ENCODE results near the gene NCKAP1. TPM values are rescaled to one million over a fixed set of nuclear protein-coding genes. Genes with fewer than 3 reads are reported as not detected.
"Not testable (repeated sequence)": the region's sequence is repeated elsewhere in the genome, so short reads cannot be mapped to it uniquely, and the experiment has no call there.

The NCKAP1 gene
- total RNA-seq, 4 donors from 2014 or later, result 45.3 to 99.7 (median 74.3) TPM

DNA sequence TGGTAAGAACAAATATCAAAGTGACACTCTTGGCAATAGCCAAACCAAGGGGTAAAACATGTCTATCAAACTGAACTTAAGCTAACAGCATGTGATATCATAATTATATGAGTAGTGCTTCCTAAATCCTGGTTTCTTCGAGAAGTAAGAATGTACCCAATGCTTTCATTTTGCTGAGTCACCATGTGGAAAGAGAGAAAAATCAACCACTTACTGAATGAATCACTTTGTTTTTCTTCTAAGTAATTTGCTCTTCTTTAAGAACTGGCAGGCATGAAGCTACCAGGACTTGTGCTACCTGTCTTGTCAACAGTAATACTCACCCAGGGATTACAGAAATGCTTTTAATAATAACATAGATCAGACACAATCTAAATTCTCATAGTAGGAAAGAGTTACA, 21.3 kb upstream of the NCKAP1 start:
- no peaks in the 10 kb centered on the region for H3K27me3 ChIP-seq
- H3K9me3 ChIP-seq, result no peaks in the 10 kb centered on the region
- in situ Hi-C loops (cut with MboI; ENCODE audit: low pct_ligation_motif_present in 1 of 4, low pct_unique_long_range_greater_than_20kb in 1 of 4, low sequenced_read_pairs in 3 of 4), result no loop called here
- no peak overlapping the region for H3K27ac ChIP-seq
- intact Hi-C loops (cut with DNase I; ENCODE audit: low total_unique reads), result no loop called here
- TF ChIP-seq POLR2AphosphoS5 (IDR thresholded peaks at IDR 0.05) (no peak), EP300 (IDR thresholded peaks at IDR 0.05; ENCODE audit: low read depth) (no peak), POLR2A (IDR thresholded peaks at IDR 0.05) (no peak)
- TF ChIP-seq, protein P1, sequence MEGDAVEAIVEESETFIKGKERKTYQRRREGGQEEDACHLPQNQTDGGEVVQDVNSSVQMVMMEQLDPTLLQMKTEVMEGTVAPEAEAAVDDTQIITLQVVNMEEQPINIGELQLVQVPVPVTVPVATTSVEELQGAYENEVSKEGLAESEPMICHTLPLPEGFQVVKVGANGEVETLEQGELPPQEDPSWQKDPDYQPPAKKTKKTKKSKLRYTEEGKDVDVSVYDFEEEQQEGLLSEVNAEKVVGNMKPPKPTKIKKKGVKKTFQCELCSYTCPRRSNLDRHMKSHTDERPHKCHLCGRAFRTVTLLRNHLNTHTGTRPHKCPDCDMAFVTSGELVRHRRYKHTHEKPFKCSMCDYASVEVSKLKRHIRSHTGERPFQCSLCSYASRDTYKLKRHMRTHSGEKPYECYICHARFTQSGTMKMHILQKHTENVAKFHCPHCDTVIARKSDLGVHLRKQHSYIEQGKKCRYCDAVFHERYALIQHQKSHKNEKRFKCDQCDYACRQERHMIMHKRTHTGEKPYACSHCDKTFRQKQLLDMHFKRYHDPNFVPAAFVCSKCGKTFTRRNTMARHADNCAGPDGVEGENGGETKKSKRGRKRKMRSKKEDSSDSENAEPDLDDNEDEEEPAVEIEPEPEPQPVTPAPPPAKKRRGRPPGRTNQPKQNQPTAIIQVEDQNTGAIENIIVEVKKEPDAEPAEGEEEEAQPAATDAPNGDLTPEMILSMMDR (IDR thresholded peaks at IDR 0.05), result no peak
- peaks cover 0 to 11% (median 1%) of the 10 kb centered on the region in 4 donors for H3K4me1 ChIP-seq
- no peak overlapping the region for H3K4me3 ChIP-seq
- 50 to 55% methylated on average over 1 of the region's 1 CpG for WGBS, 2 donors (ENCODE audit: low coverage in 1 of 2)
- DNase-seq, result no peak
- H3K36me3 ChIP-seq, result no peaks in the 10 kb centered on the region

DNA sequence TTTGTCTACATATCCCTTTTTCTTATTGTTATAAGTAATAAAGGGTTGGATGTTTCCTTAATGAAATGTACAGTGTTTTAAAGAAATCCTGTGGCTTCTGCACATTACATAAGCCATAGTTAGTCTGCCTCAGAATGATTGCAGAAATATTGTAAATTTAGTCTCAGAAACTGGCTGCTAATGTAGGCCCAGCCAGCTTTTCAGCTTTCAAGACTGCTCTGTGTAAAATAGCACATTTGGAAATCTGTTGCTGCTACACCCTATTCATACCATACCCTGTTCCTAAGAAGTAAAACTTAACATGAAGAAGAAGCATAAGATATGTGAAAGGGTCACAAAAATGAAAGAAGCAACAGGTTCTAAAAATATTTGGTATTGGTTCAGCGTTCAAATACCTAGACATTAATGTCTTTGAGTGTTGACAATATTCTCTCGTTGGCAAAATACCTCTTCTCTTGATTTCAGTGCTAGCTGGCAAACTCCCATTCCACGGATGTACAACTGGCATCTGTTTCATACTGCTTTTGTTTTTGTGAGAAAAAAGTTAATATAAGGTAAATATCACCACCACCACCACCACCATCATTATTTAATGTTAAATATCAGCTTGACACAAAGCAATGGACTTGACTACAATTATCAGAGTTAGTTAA, 19.2 kb upstream of the NCKAP1 start:
- H3K27ac ChIP-seq, result no peak overlapping the region
- TF ChIP-seq, protein P1 (IDR thresholded peaks at IDR 0.05), result no peak
- no peak for TF ChIP-seq POLR2A (IDR thresholded peaks at IDR 0.05)
- no peak for TF ChIP-seq EP300 (IDR thresholded peaks at IDR 0.05; ENCODE audit: low read depth)
- no peak for TF ChIP-seq POLR2AphosphoS5 (IDR thresholded peaks at IDR 0.05)
- no peaks in the 10 kb centered on the region for H3K36me3 ChIP-seq
- no peaks in the 10 kb centered on the region for H3K9me3 ChIP-seq
- DNase-seq, result no peak
- intact Hi-C loops (cut with DNase I; ENCODE audit: low total_unique reads) (no loop called here), in situ Hi-C loops (cut with MboI; ENCODE audit: low pct_ligation_motif_present in 1 of 4, low pct_unique_long_range_greater_than_20kb in 1 of 4, low sequenced_read_pairs in 3 of 4) (no loop called here)
- 58 to 67% methylated on average over 3 of the region's 3 CpGs for WGBS, 2 donors (ENCODE audit: low coverage in 1 of 2)
- no peak overlapping the region for H3K4me3 ChIP-seq
- no peaks in the 10 kb centered on the region for H3K27me3 ChIP-seq
- H3K4me1 ChIP-seq, result peaks cover 0 to 11% (median 1%) of the 10 kb centered on the region in 4 donors

DNA sequence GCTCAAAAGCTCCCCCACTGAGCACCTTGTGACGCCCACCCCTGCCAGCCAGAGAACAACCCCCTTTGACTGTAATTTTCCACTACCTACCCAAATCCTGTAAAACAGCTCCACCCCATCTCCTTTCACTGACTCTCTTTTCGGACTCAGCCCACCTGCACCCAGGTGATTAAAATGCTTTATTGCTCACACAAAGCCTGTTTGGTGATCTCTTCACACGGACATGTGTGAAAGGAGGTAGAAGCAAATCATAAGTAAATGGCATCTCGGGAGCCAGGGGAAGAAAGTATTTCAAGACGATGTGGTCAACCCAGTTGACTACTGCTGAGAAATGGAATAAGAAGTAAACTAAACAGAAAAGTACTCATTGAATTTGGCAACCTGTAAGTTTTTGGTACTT, 11.2 kb upstream of the NCKAP1 start:
- H3K36me3 ChIP-seq, result no peaks in the 10 kb centered on the region
- in situ Hi-C loops (cut with MboI; ENCODE audit: low pct_ligation_motif_present in 1 of 4, low pct_unique_long_range_greater_than_20kb in 1 of 4, low sequenced_read_pairs in 3 of 4), result no loop called here
- no peak overlapping the region for H3K4me3 ChIP-seq
- peaks cover 6% of the 10 kb centered on the region for H3K27me3 ChIP-seq
- no peaks in the 10 kb centered on the region for H3K4me1 ChIP-seq
- H3K27ac ChIP-seq, result no peak overlapping the region
- WGBS, 2 donors (ENCODE audit: low coverage in 1 of 2), result 70 to 71% methylated on average over 2 to 5 of the region's 5 CpGs
- intact Hi-C loops (cut with DNase I; ENCODE audit: low total_unique reads), result no loop called here
- no peaks in the 10 kb centered on the region for H3K9me3 ChIP-seq
- no peak for TF ChIP-seq EP300 (IDR thresholded peaks at IDR 0.05; ENCODE audit: low read depth)
- TF ChIP-seq, protein P1 (IDR thresholded peaks at IDR 0.05), result no peak
- no peak for TF ChIP-seq POLR2A (IDR thresholded peaks at IDR 0.05)
- TF ChIP-seq POLR2AphosphoS5 (IDR thresholded peaks at IDR 0.05), result no peak
- DNase-seq, result no peak

DNA sequence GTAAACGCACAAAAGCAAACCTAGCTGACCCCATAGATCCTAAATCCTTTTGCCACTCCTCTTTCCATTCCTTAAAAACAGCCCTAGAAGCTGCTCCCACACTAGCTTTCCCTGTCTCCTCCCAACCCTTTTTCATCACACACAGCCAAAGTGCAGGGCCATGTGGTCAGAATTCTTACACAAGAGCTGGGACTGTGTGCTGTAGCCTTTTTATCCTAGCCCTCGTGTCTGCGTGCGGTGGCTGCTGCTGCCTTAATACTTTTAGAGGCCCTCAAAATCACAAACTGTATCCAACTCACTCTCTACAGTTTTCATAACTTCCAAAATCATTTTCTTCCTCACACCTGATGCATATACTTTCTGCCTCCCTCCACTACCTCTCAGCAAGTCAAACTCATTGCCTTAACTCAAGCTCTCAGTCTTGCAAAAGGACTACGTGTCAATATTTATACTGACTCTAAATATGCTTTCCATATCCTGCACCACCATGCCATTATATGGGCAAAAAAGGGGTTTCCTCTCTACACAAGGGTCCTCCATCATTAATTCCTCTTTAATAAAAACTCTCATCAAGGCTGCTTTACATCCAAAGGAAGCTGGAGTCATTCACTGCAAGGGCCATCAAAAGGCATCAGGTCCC, 9.3 kb upstream of the NCKAP1 start:
- H3K36me3 ChIP-seq; DNase-seq; H3K9me3 ChIP-seq; in situ Hi-C loops (cut with MboI; ENCODE audit: low pct_ligation_motif_present in 1 of 4, low pct_unique_long_range_greater_than_20kb in 1 of 4, low sequenced_read_pairs in 3 of 4); H3K4me1 ChIP-seq; intact Hi-C loops (cut with DNase I; ENCODE audit: low total_unique reads); H3K27ac ChIP-seq; H3K4me3 ChIP-seq; H3K27me3 ChIP-seq: not testable (repeated sequence)
- 80 to 93% methylated on average over 4 to 5 of the region's 5 CpGs for WGBS, 2 donors (ENCODE audit: low coverage in 1 of 2)

DNA sequence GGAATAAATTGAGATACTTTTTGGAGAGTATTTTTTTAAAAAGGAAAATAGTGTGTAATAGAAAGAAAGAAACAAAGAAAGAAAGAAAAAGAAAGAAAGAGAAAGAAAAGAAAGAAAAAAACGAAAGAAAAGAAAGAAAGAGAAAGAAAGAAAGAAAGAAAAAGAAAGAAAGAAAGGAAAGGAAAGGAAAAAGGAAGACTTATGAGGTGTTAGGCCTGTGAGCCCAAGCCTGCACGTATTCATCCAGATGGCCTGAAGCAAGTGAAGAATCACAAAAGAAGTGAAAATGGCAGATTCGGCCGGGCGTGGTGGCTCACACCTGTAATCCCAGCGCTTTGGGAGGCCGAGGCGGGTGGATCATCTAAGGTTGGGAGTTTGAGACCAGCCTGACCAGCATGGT, 5.3 kb upstream of the NCKAP1 start:
- H3K27me3 ChIP-seq, result peaks cover 20% of the 10 kb centered on the region
- H3K4me1 ChIP-seq; intact Hi-C loops (cut with DNase I; ENCODE audit: low total_unique reads); DNase-seq; in situ Hi-C loops (cut with MboI; ENCODE audit: low pct_ligation_motif_present in 1 of 4, low pct_unique_long_range_greater_than_20kb in 1 of 4, low sequenced_read_pairs in 3 of 4); H3K27ac ChIP-seq; H3K9me3 ChIP-seq; H3K4me3 ChIP-seq; H3K36me3 ChIP-seq: not testable (repeated sequence)
- 83 to 87% methylated on average over 5 to 8 of the region's 8 CpGs for WGBS, 2 donors (ENCODE audit: low coverage in 1 of 2)

Measured in transverse colon (tissue), 4 donors.